ENCODE measurements around the gene HGS.

The HGS gene

GRCh38 chr17:81655378-81656117 lies 28.3 kb upstream of the HGS start:
- no peak for DNase-seq (ENCODE audit: low spot score)

- DNase-seq (ENCODE audit: low spot score) = no peak
Observed at GRCh38 chr17:81656118-81656743, 27.6 kb upstream of the HGS start, which contains the start of gene PDE6G. TSS of gene PDE6G (minus strand) at chr17:81656542. CDS start at chr17:81653305, 3,237 bp downstream.

GRCh38 chr17:81656835-81657234 lies 27.0 kb upstream of the HGS start:
- no peak for DNase-seq (ENCODE audit: low spot score)

GRCh38 chr17:81659038-81659437 lies 24.8 kb upstream of the HGS start:
- no peak for DNase-seq (ENCODE audit: low spot score)

GRCh38 chr17:81660441-81660840 lies 23.4 kb upstream of the HGS start:
- no peak for DNase-seq (ENCODE audit: low spot score)

GRCh38 chr17:81662002-81662401 lies 21.8 kb upstream of the HGS start:
- no peak for DNase-seq (ENCODE audit: low spot score)

- DNase-seq (ENCODE audit: low spot score) = no peak
Observed at GRCh38 chr17:81664051-81664470, 19.8 kb upstream of the HGS start.

GRCh38 chr17:81665205-81666091 lies 18.4 kb upstream of the HGS start:
- DNase-seq (ENCODE audit: low spot score) = no peak

GRCh38 chr17:81666092-81666341 lies 17.8 kb upstream of the HGS start:
- peak; percentile 53 for DNase-seq (ENCODE audit: low spot score)

- DNase-seq (ENCODE audit: low spot score) = peak; percentile 95
Observed at GRCh38 chr17:81666342-81667191, 17.2 kb upstream of the HGS start, which contains the start of the genes CCDC137 and OXLD1. TSS of gene CCDC137 (plus strand) at chr17:81666737. CDS start at chr17:81666767, 30 bp downstream. TSS of gene OXLD1 (minus strand) at chr17:81666605. CDS start at chr17:81666577, 28 bp downstream.

GRCh38 chr17:81667754-81668153 lies 16.1 kb upstream of the HGS start:
- DNase-seq (ENCODE audit: low spot score) = no peak

GRCh38 chr17:81672504-81672903 lies 11.3 kb upstream of the HGS start:
- no peak for DNase-seq (ENCODE audit: low spot score)

- no peak for DNase-seq (ENCODE audit: low spot score)
Observed at GRCh38 chr17:81672954-81673353, 10.9 kb upstream of the HGS start.

GRCh38 chr17:81673561-81674258 lies 10.1 kb upstream of the HGS start:
- no peak for DNase-seq (ENCODE audit: low spot score)

GRCh38 chr17:81675515-81676221 lies 8.1 kb upstream of the HGS start:
- DNase-seq (ENCODE audit: low spot score) = peak; percentile 66

- DNase-seq (ENCODE audit: low spot score) = peak; percentile 21
Observed at GRCh38 chr17:81676906-81677305, 6.9 kb upstream of the HGS start.

- no peak for DNase-seq (ENCODE audit: low spot score)
Observed at GRCh38 chr17:81680150-81680549, 3.7 kb upstream of the HGS start.

- no peak for DNase-seq (ENCODE audit: low spot score)
Observed at GRCh38 chr17:81681672-81682071, 2.1 kb upstream of the HGS start.

- no peak for DNase-seq (ENCODE audit: low spot score)
Observed at GRCh38 chr17:81682565-81683207, 1.1 kb upstream of the HGS start.

GRCh38 chr17:81683208-81683583 lies 615 bp upstream of the HGS start:
- DNase-seq (ENCODE audit: low spot score) = no peak
